NT2/D1 (cell line): Measurements from ENCODE around the gene PTGR1.

Source experiments
- SUZ12 ChIP-seq: IDR thresholded peaks from 2 replicates; pipeline ENCODE4 v1.6.1; 2011; ENCODE audit not compliant: insufficient read length, insufficient read depth; ENCODE audit errors: extremely low read depth
- ZNF274 ChIP-seq: IDR thresholded peaks from 2 replicates; pipeline ENCODE4 v1.6.1; 2011; ENCODE audit warnings: mild to moderate bottlenecking, low read depth, low read length

DNA sequence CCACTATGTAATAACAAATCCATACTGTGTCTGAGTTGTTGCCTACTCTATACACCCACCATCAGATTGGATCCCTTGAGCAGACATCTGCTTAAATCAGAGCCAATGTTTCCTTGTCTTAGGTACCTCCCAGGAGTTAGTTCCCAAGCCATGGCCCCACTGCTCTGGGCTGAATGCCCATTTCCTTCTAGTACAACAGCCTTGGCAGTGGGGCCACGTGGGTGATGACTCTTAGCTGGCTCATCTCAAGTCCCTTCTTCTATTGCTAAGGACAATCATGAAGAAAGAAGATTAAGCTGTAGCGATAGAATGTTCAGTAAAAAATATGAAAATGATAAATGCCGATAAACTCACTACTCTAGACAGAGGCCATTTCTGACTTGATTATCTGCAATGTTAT lies 16.6 kb downstream of the PTGR1 start:
- TF ChIP-seq SUZ12 (no peak), ZNF274 (no peak)
